Measurements from ENCODE around the gene SCUBE1. TPM values are rescaled to one million over a fixed set of nuclear protein-coding genes. Genes with fewer than 3 reads are reported as not detected.

The SCUBE1 gene
- total RNA-seq, 1 experiment from 2014 or later, result not detected

DNA sequence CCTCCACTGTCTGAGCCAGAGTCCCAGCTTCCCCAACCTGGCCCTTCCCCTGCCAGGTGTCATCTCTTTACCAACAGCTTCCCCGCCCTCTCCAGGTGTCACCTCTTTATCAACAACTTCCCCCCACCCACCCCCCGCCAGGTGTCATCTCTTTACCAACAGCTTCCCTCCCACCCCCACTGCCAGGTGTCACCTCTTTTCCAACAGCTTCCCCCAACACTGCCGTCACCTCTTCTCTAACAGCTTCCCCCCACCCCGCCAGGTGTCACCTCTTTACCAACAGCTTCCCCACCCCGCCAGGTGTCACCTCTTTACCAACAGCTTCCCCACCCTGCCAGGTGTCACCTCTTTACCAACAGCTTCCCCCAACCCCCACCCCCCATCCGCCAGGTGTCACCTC is 126.4 kb downstream of the SCUBE1 start:
- no peak for ATAC-seq
- DNase-seq (ENCODE audit: low read depth, low spot score), result no peak
- ChIA-PET POLR2A (no interaction called here), CTCF (no interaction called here)
- intact Hi-C loops (cut with micrococcal nuclease; ENCODE audit: unreplicated experiment) (no loop called here), in situ Hi-C loops (cut with HindIII; ENCODE audit: low pct_unique_long_range_greater_than_20kb, low sequenced_read_pairs) (no loop called here)
- no TSS peak for BruUV-seq (replicated peaks)
- Histone ChIP-seq H3K27ac (ENCODE audit: low read length) (no peak overlapping the region), H3K4me3 (ENCODE audit: low read depth in 2 of 2, low read length in 2 of 2) (no peak overlapping the region), H3K27me3 (ENCODE audit: control insufficient read depth, insufficient read depth, low read length) (no peaks in the 10 kb centered on the region), H3K9me3 (ENCODE audit: control insufficient read depth, insufficient read depth, low read depth, low read length) (no peaks in the 10 kb centered on the region), H3K36me3 (ENCODE audit: control insufficient read depth, insufficient read depth, low read length) (no peaks in the 10 kb centered on the region), H3K4me1 (ENCODE audit: control insufficient read depth, insufficient read depth, low read length) (no peaks in the 10 kb centered on the region)
- TF ChIP-seq, protein P1, sequence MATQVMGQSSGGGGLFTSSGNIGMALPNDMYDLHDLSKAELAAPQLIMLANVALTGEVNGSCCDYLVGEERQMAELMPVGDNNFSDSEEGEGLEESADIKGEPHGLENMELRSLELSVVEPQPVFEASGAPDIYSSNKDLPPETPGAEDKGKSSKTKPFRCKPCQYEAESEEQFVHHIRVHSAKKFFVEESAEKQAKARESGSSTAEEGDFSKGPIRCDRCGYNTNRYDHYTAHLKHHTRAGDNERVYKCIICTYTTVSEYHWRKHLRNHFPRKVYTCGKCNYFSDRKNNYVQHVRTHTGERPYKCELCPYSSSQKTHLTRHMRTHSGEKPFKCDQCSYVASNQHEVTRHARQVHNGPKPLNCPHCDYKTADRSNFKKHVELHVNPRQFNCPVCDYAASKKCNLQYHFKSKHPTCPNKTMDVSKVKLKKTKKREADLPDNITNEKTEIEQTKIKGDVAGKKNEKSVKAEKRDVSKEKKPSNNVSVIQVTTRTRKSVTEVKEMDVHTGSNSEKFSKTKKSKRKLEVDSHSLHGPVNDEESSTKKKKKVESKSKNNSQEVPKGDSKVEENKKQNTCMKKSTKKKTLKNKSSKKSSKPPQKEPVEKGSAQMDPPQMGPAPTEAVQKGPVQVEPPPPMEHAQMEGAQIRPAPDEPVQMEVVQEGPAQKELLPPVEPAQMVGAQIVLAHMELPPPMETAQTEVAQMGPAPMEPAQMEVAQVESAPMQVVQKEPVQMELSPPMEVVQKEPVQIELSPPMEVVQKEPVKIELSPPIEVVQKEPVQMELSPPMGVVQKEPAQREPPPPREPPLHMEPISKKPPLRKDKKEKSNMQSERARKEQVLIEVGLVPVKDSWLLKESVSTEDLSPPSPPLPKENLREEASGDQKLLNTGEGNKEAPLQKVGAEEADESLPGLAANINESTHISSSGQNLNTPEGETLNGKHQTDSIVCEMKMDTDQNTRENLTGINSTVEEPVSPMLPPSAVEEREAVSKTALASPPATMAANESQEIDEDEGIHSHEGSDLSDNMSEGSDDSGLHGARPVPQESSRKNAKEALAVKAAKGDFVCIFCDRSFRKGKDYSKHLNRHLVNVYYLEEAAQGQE (IDR thresholded peaks at IDR 0.05; ENCODE audit: insufficient read depth in 1 of 2, low read depth in 2 of 2, low read length in 1 of 2), result no peak
- no peak for TF ChIP-seq SIN3A (IDR thresholded peaks at IDR 0.05; ENCODE audit: borderline replicate concordance, insufficient read depth, low read depth, low read length)
- TF ChIP-seq POLR2AphosphoS5 (IDR thresholded peaks at IDR 0.05; ENCODE audit: low read depth, low read length), result no peak

DNA sequence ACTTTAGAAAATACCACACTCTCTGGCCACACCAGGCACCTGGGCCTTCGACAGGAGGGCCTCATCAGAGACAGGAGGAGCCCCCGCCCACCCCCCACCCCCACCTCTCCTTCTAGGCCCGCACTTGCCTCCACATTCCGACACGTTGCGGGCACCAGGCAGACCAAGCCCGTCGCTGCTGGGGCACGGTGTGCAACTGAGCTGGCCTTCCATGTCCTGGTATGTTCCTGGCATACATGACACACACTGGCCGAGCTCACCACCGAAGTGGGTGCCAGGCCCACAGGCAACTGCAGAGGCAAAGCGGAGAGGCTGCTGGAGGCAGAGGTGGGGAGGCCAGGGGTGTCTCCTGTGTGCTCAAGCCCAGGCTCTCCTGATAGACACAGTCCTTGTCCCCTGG is 129.2 kb downstream of the SCUBE1 start:
- H3K27me3 ChIP-seq (ENCODE audit: control insufficient read depth, insufficient read depth, low read length), result no peaks in the 10 kb centered on the region
- CTCF ChIA-PET, result no interaction called here
- POLR2A ChIA-PET, result no interaction called here

More for the DNA sequence above, 129.2 kb downstream of the SCUBE1 start:
- DNase-seq (ENCODE audit: low read depth, low spot score) (no peak), ATAC-seq (no peak)
- H3K27ac ChIP-seq (ENCODE audit: low read length), result no peak overlapping the region
- BruUV-seq (replicated peaks), result no TSS peak
- H3K4me3 ChIP-seq (ENCODE audit: low read depth in 2 of 2, low read length in 2 of 2), result no peak overlapping the region
- no peaks in the 10 kb centered on the region for H3K4me1 ChIP-seq (ENCODE audit: control insufficient read depth, insufficient read depth, low read length)
- TF ChIP-seq SIN3A (IDR thresholded peaks at IDR 0.05; ENCODE audit: borderline replicate concordance, insufficient read depth, low read depth, low read length) (no peak), POLR2AphosphoS5 (IDR thresholded peaks at IDR 0.05; ENCODE audit: low read depth, low read length) (no peak), TCF7L2 (IDR thresholded peaks at IDR 0.05; ENCODE audit: low read depth, low read length) (no peak)
- TF ChIP-seq, protein P1 (IDR thresholded peaks at IDR 0.05; ENCODE audit: insufficient read depth in 1 of 2, low read depth in 2 of 2, low read length in 1 of 2), result no peak
- TF ChIP-seq, protein P2, sequence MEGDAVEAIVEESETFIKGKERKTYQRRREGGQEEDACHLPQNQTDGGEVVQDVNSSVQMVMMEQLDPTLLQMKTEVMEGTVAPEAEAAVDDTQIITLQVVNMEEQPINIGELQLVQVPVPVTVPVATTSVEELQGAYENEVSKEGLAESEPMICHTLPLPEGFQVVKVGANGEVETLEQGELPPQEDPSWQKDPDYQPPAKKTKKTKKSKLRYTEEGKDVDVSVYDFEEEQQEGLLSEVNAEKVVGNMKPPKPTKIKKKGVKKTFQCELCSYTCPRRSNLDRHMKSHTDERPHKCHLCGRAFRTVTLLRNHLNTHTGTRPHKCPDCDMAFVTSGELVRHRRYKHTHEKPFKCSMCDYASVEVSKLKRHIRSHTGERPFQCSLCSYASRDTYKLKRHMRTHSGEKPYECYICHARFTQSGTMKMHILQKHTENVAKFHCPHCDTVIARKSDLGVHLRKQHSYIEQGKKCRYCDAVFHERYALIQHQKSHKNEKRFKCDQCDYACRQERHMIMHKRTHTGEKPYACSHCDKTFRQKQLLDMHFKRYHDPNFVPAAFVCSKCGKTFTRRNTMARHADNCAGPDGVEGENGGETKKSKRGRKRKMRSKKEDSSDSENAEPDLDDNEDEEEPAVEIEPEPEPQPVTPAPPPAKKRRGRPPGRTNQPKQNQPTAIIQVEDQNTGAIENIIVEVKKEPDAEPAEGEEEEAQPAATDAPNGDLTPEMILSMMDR (IDR thresholded peaks at IDR 0.05), result no peak
- intact Hi-C loops (cut with micrococcal nuclease; ENCODE audit: unreplicated experiment) (no loop called here), in situ Hi-C loops (cut with HindIII; ENCODE audit: low pct_unique_long_range_greater_than_20kb, low sequenced_read_pairs) (no loop called here)
- H3K9me3 ChIP-seq (ENCODE audit: control insufficient read depth, insufficient read depth, low read depth, low read length), result no peaks in the 10 kb centered on the region
- H3K36me3 ChIP-seq (ENCODE audit: control insufficient read depth, insufficient read depth, low read length), result no peaks in the 10 kb centered on the region
